SK-N-SH treated with all-trans-retinoic acid at 6 μM for 48 hours (cell line): ENCODE results near the gene ZBTB46.

Experiments
- ARNTL ChIP-seq: fragments of 450-650 bp; formaldehyde crosslinking; IDR thresholded peaks from 2 replicates; pipeline ENCODE4 v1.5.0; 2020; ENCODE audit warnings: low read depth, mild to moderate bottlenecking, moderate library complexity, borderline replicate concordance
- ESRRG ChIP-seq: fragments of 250-450 bp; sonication (Bioruptor Pico); IDR thresholded peaks from 2 replicates; pipeline ENCODE4 v1.6.1; 2021; ENCODE audit warnings: mild to moderate bottlenecking
- ISL1 ChIP-seq: fragments of 250-450 bp; sonication (Bioruptor Pico); IDR thresholded peaks from 2 replicates; pipeline ENCODE4 v2.1.2; 2022; ENCODE audit warnings: mild to moderate bottlenecking, moderate library complexity
- PATZ1 ChIP-seq: fragments of 250-450 bp; sonication (Bioruptor Pico); IDR thresholded peaks from 2 replicates; pipeline ENCODE4 v1.8.0; 2020; ENCODE audit warnings: mild to moderate bottlenecking, moderate library complexity, borderline replicate concordance
- PPARA ChIP-seq: fragments of 250-450 bp; sonication (Bioruptor Pico); IDR thresholded peaks from 2 replicates; pipeline ENCODE4 v1.5.0; 2020; ENCODE audit warnings: mild to moderate bottlenecking, borderline replicate concordance
- RARB ChIP-seq: fragments of 250-450 bp; sonication (Bioruptor Pico); IDR thresholded peaks from 2 replicates; pipeline ENCODE4 v1.8.0; 2021; ENCODE audit warnings: mild to moderate bottlenecking, moderate library complexity
- SNAI2 ChIP-seq: fragments of 250-450 bp; sonication (Bioruptor Pico); IDR thresholded peaks from 2 replicates; pipeline ENCODE4 v1.5.0; 2020; ENCODE audit warnings: mild to moderate bottlenecking, moderate library complexity
- TOX ChIP-seq: fragments of 250-450 bp; sonication (Bioruptor Pico); IDR thresholded peaks from 2 replicates; pipeline ENCODE4 v1.8.0; 2021; ENCODE audit warnings: mild to moderate bottlenecking, moderate library complexity, borderline replicate concordance
- ZC3H10 ChIP-seq: fragments of 250-450 bp; sonication (Bioruptor Pico); IDR thresholded peaks from 2 replicates; pipeline ENCODE4 v1.5.1; 2021; ENCODE audit warnings: mild to moderate bottlenecking, moderate library complexity
- ZFP3 ChIP-seq: fragments of 250-450 bp; sonication (Bioruptor Pico); IDR thresholded peaks from 2 replicates; pipeline ENCODE4 v1.5.0; 2020; ENCODE audit warnings: mild to moderate bottlenecking, moderate library complexity
- ZFP30 ChIP-seq: fragments of 450-650 bp; formaldehyde crosslinking; IDR thresholded peaks from 2 replicates; pipeline ENCODE4 v1.5.0; 2022; ENCODE audit warnings: mild to moderate bottlenecking, moderate library complexity
- ZNF70 ChIP-seq: fragments of 450-650 bp; formaldehyde crosslinking; IDR thresholded peaks from 2 replicates; pipeline ENCODE4 v1.5.0; 2020; ENCODE audit warnings: mild to moderate bottlenecking, moderate library complexity
- ZNF8 ChIP-seq: fragments of 450-650 bp; formaldehyde crosslinking; IDR thresholded peaks from 2 replicates; pipeline ENCODE4 v1.5.0; 2020; ENCODE audit warnings: mild to moderate bottlenecking, moderate library complexity
- TF ChIP-seq, protein P1 (sequence below): fragments of 250-450 bp; sonication (Bioruptor Pico); IDR thresholded peaks from 2 replicates; pipeline ENCODE4 v1.5.1; 2020; ENCODE audit warnings: low read depth, mild to moderate bottlenecking, moderate library complexity

GRCh38 chr20:63850689-63851547 is 19.9 kb upstream of the ZBTB46 start:
- no peak for TF ChIP-seq ZNF70 (CRISPR knock-in tag)
- no peak for TF ChIP-seq RARB (CRISPR knock-in tag)
- TF ChIP-seq ARNTL (CRISPR knock-in tag): no peak
- TF ChIP-seq ESRRG (CRISPR knock-in tag): no peak
- no peak for TF ChIP-seq ZNF8 (CRISPR knock-in tag)
- TF ChIP-seq ZFP30 (CRISPR knock-in tag): no peak
- TF ChIP-seq PATZ1 (CRISPR knock-in tag): no peak
- TF ChIP-seq ZFP3 (CRISPR knock-in tag): no peak
- TF ChIP-seq ISL1 (CRISPR knock-in tag): no peak
- no peak for TF ChIP-seq SNAI2
- TF ChIP-seq, protein P1, sequence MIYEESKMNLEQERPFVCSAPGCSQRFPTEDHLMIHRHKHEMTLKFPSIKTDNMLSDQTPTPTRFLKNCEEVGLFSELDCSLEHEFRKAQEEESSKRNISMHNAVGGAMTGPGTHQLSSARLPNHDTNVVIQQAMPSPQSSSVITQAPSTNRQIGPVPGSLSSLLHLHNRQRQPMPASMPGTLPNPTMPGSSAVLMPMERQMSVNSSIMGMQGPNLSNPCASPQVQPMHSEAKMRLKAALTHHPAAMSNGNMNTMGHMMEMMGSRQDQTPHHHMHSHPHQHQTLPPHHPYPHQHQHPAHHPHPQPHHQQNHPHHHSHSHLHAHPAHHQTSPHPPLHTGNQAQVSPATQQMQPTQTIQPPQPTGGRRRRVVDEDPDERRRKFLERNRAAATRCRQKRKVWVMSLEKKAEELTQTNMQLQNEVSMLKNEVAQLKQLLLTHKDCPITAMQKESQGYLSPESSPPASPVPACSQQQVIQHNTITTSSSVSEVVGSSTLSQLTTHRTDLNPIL (CRISPR knock-in tag): no peak
- no peak for TF ChIP-seq PPARA (CRISPR knock-in tag)
- no peak for TF ChIP-seq ZC3H10 (CRISPR knock-in tag)
- no peak for TF ChIP-seq TOX (CRISPR knock-in tag)
